HepG2 (cell line): ENCODE measurements around the gene LCE1A. TPM values are rescaled to one million over a fixed set of nuclear protein-coding genes. Genes with fewer than 3 reads are reported as not detected.
A peak's percentile ranks its signal among the peaks of the same experiment; 100 is the strongest.

ENCODE experiments used
- ATAC-seq: fragments of 200-7000 bp; cut with Tn5 transposase; 3 replicates; pipeline ENCODE4 v1.9.1; 2020; ENCODE audit warnings: mild to moderate bottlenecking, moderate library complexity
- BruUV-seq: library from RNA; stranded (reverse); fragments of 400-500 nt; replicated peaks from 2 replicates; lab custom pipeline; 2021; lab: Mats Ljungman, UMichigan
- CTCF ChIA-PET: fragments of 300-600 bp; formaldehyde crosslinking; extraction: SDS; loops from one replicate; lab custom pipeline; 2021; ENCODE audit warnings: low total read pairs, inconsistent platforms, low intra/inter-chr PET ratio; lab: Yijun Ruan, JAX
- POLR2A ChIA-PET: fragments of 350-600 bp; sonication (Branson Sonifier 250); formaldehyde crosslinking; loops from one replicate; lab custom pipeline; 2020; ENCODE audit warnings: antibody characterized with exemption, inconsistent platforms; lab: Yijun Ruan, JAX
- DNase-seq: peaks from one replicate; pipeline ENCODE4 v3.0.0-alpha.2; 2015; ENCODE audit warnings: low spot score
- FAIRE-seq: peaks from 3 replicates; lab custom pipeline; 2011; peaks lifted over from hg19 to GRCh38; lab: Jason Lieb, UNC
- H2AFZ ChIP-seq: one replicate; pipeline ENCODE4 v1.6.1; 2011; ENCODE audit warnings: low read length, inconsistent platforms
- H3K27ac ChIP-seq: fragments of 300-600 bp; 3 replicates; pipeline ENCODE4 v1.8.0; 2011; ENCODE audit warnings: mixed run types, mild to moderate bottlenecking, mixed read lengths, low read length, inconsistent platforms; ENCODE audit not compliant: insufficient read depth; ENCODE audit errors: extremely low read length
- H3K27me3 ChIP-seq, 2 experiments: fragments of 200-600 bp in 1 of 2; 2 replicates in 1 of 2; 3 replicates in 1 of 2; pipeline versions ENCODE4 v1.6.0 to v1.8.0; 2011; ENCODE audit warnings: low read length in 2 of 2, mild to moderate bottlenecking in 2 of 2, moderate library complexity in 2 of 2, inconsistent platforms in 1 of 2; ENCODE audit not compliant: insufficient read depth in 2 of 2, control insufficient read depth in 1 of 2
- H3K36me3 ChIP-seq, 2 experiments: fragments of 200-600 bp in 1 of 2; replicated peaks in 1 of 2; 2 replicates in 1 of 2; 3 replicates in 1 of 2; pipeline versions ENCODE4 v1.5.1 to v1.8.0; 2011; ENCODE audit warnings: low read length in 2 of 2, inconsistent platforms in 1 of 2; ENCODE audit not compliant: insufficient read depth in 2 of 2, control insufficient read depth in 1 of 2
- H3K4me1 ChIP-seq: 2 replicates; pipeline ENCODE4 v1.5.1; 2012; ENCODE audit warnings: low read length, inconsistent platforms; ENCODE audit not compliant: insufficient read depth
- H3K4me2 ChIP-seq: 2 replicates; pipeline ENCODE4 v1.6.0; 2011; ENCODE audit warnings: low read depth, low read length, inconsistent platforms
- H3K4me3 ChIP-seq, 3 experiments: fragments of 200-600 bp in 1 of 3; sonication (generic), shearing (Covaris generic) in 1 of 3; replicated peaks in 1 of 3; 2 replicates each; pipeline ENCODE4 v1.5.1; 2011 to 2016; ENCODE audit warnings: low read length in 3 of 3, inconsistent platforms in 2 of 3, low read depth in 2 of 3, mild to moderate bottlenecking in 2 of 3, control low read depth in 1 of 3, mixed read lengths in 1 of 3; ENCODE audit not compliant: insufficient read depth in 1 of 3
- H3K79me2 ChIP-seq: one replicate; pipeline ENCODE4 v1.6.1; 2011; ENCODE audit warnings: low read length, inconsistent platforms; ENCODE audit not compliant: insufficient read depth
- H3K9ac ChIP-seq: 2 replicates; pipeline ENCODE4 v1.6.0; 2011; ENCODE audit warnings: mild to moderate bottlenecking, low read depth, low read length, inconsistent platforms; ENCODE audit not compliant: insufficient read depth
- H3K9me3 ChIP-seq: 2 replicates; pipeline ENCODE4 v1.5.1; 2012; ENCODE audit warnings: mild to moderate bottlenecking, low read length
- H4K20me1 ChIP-seq: 2 replicates; pipeline ENCODE4 v1.6.0; 2011; ENCODE audit warnings: inconsistent platforms, mild to moderate bottlenecking, low read length, moderate library complexity; ENCODE audit not compliant: insufficient read depth
- ATF7 ChIP-seq, 2 experiments: fragments of 450-650 bp in 1 of 2; sonication (generic) in 1 of 2; formaldehyde crosslinking in 1 of 2; IDR thresholded peaks; 2 replicates each; pipeline versions ENCODE4 v1.4.0 to v1.6.1; 2016 to 2020; ENCODE audit warnings: antibody characterized with exemption in 1 of 2, mild to moderate bottlenecking in 1 of 2, missing genetic modification reagents in 1 of 2
- CREB1 ChIP-seq, 2 experiments: fragments of 450-650 bp in 1 of 2; IDR thresholded peaks; 2 replicates each; pipeline ENCODE4 v1.6.1; 2016 to 2017; ENCODE audit warnings: control low read depth in 1 of 2, mild to moderate bottlenecking in 1 of 2, missing compliant biosample characterization in 1 of 2, missing genetic modification characterization in 1 of 2
- ZBTB8A ChIP-seq: sonication (generic); formaldehyde crosslinking; IDR thresholded peaks from 2 replicates; pipeline ENCODE4 v1.4.0; 2020; ENCODE audit warnings: mild to moderate bottlenecking, low read depth, missing genetic modification reagents, borderline replicate concordance
- ZNF569 ChIP-seq: sonication (generic); formaldehyde crosslinking; IDR thresholded peaks from 2 replicates; pipeline ENCODE4 v1.5.0; 2020; ENCODE audit warnings: mild to moderate bottlenecking, missing genetic modification reagents, moderate library complexity, borderline replicate concordance
- ZNF816 ChIP-seq: sonication (generic); formaldehyde crosslinking; IDR thresholded peaks from 2 replicates; pipeline ENCODE4 v1.8.0; 2022; ENCODE audit warnings: missing genetic modification reagents, mild to moderate bottlenecking, borderline replicate concordance
- WGBS: methylation state at CpG from one replicate; pipeline ENCODE4 v1.1.6; 2017; ENCODE audit warnings: low lambda C conversion rate; 5-methylcytosine and 5-hydroxymethylcytosine counted together
- in situ Hi-C: cut with HindIII; loops from 2 replicates; pipeline ENCODE4 v1.10.0; 2017; ENCODE audit warnings: low pct_unique_long_range_greater_than_20kb; ENCODE audit not compliant: extremely low pct_ligation_motif_present
- intact Hi-C: fragments of 100-400 bp; cut with micrococcal nuclease; formaldehyde crosslinking; loops from one replicate; pipeline ENCODE4 v1.10.0; 2022; ENCODE audit not compliant: unreplicated experiment
- polyA plus RNA-seq, 8 experiments: library from polyadenylated mRNA; depleted of rRNA in 3 of 8; stranded (reverse) in 7 of 8; unstranded in 1 of 8; fragments of >200 nt; fragmentation: Illumina TruSeq in 4 of 8; extraction: Trizol in 4 of 8; gene quantifications; 2 replicates each; pipeline versions ENCODE4 v1.2.1 to v1.2.3, GENCODE V29; 2011 to 2016; ENCODE audit warnings: low read depth in 4 of 8, missing spikeins in 1 of 8, mixed read lengths in 1 of 8; ENCODE audit not compliant: insufficient read depth in 1 of 8
- total RNA-seq, 5 experiments: library from RNA; depleted of rRNA; stranded (reverse); fragments of >200 nt; fragmentation: Illumina TruSeq; extraction: Trizol; gene quantifications; 2 replicates each; pipeline ENCODE4 v1.2.3, GENCODE V29; 2016; ENCODE audit warnings: low read depth in 1 of 5

LCE1A gene
- total and polyA plus RNA-seq, 2 of the 13 experiments (the other 11 are each of a cell fraction or from before 2014, with no cell fraction given): not detected

- ChIA-PET CTCF (no interaction called here), POLR2A (no interaction called here)
- in situ Hi-C loops: no loop called here
- TF ChIP-seq ZNF816 (CRISPR knock-in tag) (no peak), ZNF569 (CRISPR knock-in tag) (no peak)
- DNase-seq: no peak
- no TSS peak for BruUV-seq
- Histone ChIP-seq H4K20me1 (no peaks in the 10 kb centered on the region), H3K79me2 (no peaks in the 10 kb centered on the region), H3K27ac (no peak within 1 kb of the TSS), H3K4me2 (no peak within 1 kb of the TSS), H3K9ac (no peak within 1 kb of the TSS), H3K4me1 (no peaks in the 10 kb centered on the region), H3K36me3 (no peaks in the 10 kb centered on the region), H3K4me3 (no peak within 1 kb of the TSS), H3K27me3 (no peaks in the 10 kb centered on the region), H2AFZ (no peak within 1 kb of the TSS), H3K9me3 (no peaks in the 10 kb centered on the region)
- FAIRE-seq: no peak
- 22% methylated on average over 3 of the region's 3 CpGs for WGBS
- intact Hi-C loops: no loop called here
- ATAC-seq: no peak
These were observed 32.4 kb downstream of the LCE1A start, which contains the start of gene LCE7A for GRCh38 chr1:152859696-152860095. Gene LCE7A (plus strand): TSS chr1:152859996. CDS start chr1:152860698, 702 bp downstream.

GRCh38 chr1:152860129-152860528, 32.9 kb downstream of the LCE1A start:
- ChIA-PET POLR2A (no interaction called here), CTCF (no interaction called here)
- H3K79me2 ChIP-seq: no peaks in the 10 kb centered on the region
- no peak overlapping the region for H3K4me2 ChIP-seq
- H3K27ac ChIP-seq: no peak overlapping the region
- intact Hi-C loops (no loop called here), in situ Hi-C loops (no loop called here)
- BruUV-seq: no TSS peak
- no peaks in the 10 kb centered on the region for H4K20me1 ChIP-seq
- H3K27me3 ChIP-seq: no peaks in the 10 kb centered on the region
- 17% methylated on average over 3 of the region's 3 CpGs for WGBS
- no peaks in the 10 kb centered on the region for H3K4me1 ChIP-seq
- H3K36me3 ChIP-seq: no peaks in the 10 kb centered on the region
- ATAC-seq (no peak), DNase-seq (no peak), FAIRE-seq (no peak)
- TF ChIP-seq ZBTB8A (CRISPR knock-in tag) (no peak), CREB1 (IDR thresholded peaks at IDR 0.05) (peak; percentile 54; the same call in 1 of the 2 replicates), CREB1 (CRISPR knock-in tag; IDR thresholded peaks at IDR 0.05) (no peak), ATF7 (IDR thresholded peaks at IDR 0.05) (peak; percentile 87), ATF7 (CRISPR knock-in tag; IDR thresholded peaks at IDR 0.05) (no peak)
- H2AFZ ChIP-seq: no peak overlapping the region
- no peaks in the 10 kb centered on the region for H3K9me3 ChIP-seq
- H3K4me3 ChIP-seq: no peak overlapping the region
- H3K9ac ChIP-seq: no peak overlapping the region
